Endometrial microvascular endothelial cells (primary cell): ENCODE data around the gene MORF4L1. TPM values are rescaled to one million over a fixed set of nuclear protein-coding genes. Genes with fewer than 3 reads are reported as not detected.

Source experiments
- in situ Hi-C: cut with HindIII; loops from 2 replicates; pipeline ENCODE4 v1.10.0; 2017; ENCODE audit warnings: low sequenced_read_pairs, low pct_unique_long_range_greater_than_20kb; ENCODE audit errors: inconsistent ontology term
- total RNA-seq: library from RNA; depleted of rRNA; stranded (reverse); fragments of >200 nt; gene quantifications from one replicate; pipeline ENCODE4 v1.2.3, GENCODE V29; 2015; ENCODE audit errors: inconsistent ontology term

MORF4L1 gene
- total RNA-seq, 1 donor from 2014 or later: 236 TPM

DNA sequence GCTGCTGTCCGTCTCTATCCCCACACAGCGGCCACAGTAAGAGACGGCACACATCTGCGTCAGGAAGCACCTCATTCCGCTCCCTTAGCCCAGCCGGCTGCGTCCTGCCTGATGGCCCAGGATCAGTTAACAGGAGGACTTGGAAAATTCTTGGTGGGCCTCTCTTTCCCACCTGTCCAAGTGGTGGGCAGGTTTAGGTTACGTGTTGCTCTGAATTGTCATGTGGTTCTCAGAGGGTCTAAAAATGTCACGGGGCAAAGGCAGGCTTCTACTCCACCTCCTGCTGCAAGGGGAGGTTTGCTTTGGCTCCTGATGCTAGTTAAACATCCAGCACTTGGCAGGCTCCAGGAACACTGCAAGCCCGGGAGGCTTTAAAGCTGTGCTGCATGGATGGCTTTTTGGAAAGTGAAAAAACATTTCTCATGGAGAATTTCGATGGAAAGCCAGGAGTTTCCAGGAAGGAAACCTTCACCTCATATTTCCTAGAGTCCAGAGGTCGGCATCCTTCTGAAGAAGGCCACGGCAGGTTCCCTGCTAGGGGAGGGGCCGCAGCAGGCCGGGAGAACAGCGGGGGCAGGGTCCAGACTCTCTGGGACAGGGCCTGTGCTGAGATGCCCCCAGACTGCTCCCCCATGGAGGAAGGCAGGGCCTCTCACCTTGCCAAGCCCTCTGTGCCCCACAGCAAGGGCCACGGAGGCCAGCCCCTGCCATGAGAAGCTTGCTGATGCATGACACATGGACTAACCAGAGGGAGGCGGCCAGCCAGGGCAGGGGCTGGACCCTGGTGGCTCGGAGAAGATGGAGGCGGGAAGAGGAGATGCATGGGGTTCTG lies 61.3 kb downstream of the MORF4L1 start:
- in situ Hi-C loops: no loop called here

DNA sequence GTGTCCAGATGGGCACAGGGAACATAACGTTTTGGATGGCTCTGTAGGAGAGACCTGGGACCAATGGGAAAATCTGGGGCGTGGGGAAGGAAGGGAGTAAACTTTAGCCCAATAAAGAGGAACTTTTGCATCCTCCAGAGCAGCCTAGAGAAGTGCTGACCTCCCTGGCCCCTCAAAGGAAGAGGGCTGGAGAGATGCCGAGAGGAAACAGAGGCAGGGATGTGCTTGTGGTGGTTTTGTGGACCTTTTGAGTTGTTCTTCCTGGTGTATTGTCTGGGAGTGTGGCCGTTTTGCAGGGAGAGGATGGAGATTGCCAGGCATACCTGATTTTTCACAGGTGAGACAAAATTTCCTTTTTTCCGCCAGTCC lies 61.9 kb downstream of the MORF4L1 start:
- in situ Hi-C loops: no loop called here

DNA sequence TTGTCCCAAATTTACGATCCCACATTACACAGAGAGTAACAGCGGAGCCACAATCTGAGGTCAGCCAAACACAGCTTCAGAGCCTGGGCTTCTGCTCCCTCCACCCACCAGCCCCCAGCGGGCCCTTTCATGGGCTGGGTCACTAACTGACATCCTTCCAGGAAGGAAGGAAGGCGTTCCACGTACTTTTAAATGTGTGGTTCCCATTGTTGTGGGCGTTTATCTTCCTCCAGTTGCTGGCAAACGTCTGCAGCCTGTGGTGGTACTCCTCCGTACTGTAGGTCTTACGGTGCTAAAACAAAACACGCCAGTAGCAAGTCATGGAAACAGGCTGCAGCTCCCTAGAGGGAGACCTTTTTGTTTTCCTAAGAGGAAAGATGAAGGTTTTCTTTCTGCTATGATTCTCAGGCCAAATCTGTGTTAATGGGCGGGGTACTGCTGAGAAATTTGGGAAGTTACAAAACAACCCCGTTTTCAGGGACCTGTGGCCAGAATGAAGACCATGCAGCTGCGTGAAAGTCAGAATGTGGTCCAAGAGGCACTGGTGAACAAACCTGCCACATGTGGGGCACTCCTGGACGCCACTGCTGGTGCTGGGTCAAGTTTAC lies 64.5 kb downstream of the MORF4L1 start:
- in situ Hi-C loops: no loop called here

DNA sequence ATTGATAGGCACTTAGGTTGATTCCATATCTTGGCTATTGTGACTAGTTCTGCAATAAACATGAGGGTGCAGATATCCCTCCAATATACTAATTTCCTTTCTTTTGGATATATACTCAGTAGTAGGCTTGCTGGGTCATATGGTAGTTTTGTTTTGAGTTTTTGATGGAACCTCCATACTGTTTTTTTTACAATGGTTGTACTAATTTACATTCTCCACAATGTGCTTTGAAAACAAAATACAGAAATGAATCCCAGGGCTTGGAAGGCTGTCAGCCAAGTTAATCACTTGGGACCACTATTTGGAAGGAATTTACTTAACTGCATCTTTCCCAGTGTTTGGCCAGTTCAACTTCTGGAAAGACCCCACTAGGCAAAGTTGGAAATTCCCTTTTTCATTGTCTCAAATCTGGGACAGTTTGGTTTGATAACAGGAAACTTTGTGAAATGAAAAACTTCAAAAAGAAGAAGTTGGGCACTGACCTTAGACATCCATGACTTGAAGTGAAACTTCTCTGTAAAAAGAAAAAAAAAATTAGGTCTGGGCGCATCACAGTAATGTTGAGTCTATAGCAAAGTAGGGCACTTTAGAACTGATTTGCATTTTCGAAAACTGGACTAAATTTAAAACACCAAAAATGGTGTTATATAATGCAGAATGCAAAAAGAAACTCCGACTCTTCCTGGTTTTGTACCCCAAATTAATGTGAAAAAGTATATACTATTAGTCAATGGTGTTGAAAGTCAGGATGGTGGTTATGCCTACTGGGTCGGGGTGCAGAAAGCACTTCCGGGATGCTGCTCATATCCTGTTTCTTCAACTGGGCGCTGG lies 66.2 kb downstream of the MORF4L1 start:
- in situ Hi-C loops: no loop called here

DNA sequence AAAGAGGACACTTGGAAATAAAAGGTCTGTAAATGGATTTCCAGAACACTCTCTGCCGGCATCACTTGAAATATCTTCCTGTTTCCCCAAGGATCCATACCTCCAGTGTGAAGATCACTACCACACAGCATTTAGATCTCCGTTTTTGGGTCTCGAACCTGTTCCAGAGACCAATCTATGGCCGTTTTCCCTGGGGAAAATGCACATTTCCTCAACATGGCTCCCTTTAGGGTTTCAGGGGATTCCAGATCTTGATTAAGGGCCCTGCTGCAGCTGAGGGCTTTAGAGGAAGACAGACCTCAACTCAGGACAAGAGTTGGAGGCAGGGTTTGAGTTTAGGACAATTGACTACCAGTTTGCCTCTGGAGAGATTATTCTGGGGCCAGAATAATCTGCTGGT lies 70.1 kb downstream of the MORF4L1 start:
- in situ Hi-C loops: no loop called here

DNA sequence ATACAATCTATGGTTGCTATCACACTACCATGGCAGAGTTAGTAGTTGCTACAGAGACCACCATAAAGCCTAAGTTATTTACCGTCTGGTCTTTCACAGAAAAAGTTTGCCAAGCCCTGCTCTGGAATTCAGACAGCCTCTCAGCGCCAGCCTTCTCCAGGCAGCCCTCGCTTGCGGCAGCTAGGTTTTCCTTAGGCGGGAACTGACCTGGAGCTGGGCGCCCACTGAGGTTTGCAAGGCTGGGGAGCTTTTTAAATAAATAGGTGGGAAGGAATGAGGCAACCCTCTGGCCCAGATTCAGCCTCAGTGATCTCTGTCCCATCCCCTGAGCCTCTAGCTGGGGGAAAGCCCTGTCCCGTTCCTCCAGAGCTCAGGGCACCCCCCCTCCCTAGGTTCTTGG lies 71.0 kb downstream of the MORF4L1 start:
- in situ Hi-C loops: no loop called here

DNA sequence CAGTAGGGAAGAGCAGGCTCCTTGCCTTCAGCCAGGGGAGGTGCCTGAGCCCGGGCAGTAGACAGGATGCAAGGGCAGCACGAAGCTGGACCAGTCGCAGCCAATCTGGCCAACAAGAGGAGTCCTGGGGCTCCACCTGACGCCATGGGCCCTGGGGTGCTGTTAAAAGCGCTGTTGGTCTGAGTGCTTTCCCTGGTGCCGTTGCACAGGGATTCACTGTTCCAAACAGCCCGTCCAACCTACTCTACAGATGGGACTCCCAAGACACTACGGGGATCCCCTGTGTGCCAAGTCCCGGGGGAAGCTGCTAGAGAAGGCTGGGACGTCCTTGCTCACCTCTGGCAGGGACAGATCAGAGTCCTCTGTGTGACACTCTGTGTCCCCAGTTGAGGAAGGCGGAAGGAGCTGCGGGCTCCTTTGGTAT lies 71.5 kb downstream of the MORF4L1 start:
- in situ Hi-C loops: no loop called here

DNA sequence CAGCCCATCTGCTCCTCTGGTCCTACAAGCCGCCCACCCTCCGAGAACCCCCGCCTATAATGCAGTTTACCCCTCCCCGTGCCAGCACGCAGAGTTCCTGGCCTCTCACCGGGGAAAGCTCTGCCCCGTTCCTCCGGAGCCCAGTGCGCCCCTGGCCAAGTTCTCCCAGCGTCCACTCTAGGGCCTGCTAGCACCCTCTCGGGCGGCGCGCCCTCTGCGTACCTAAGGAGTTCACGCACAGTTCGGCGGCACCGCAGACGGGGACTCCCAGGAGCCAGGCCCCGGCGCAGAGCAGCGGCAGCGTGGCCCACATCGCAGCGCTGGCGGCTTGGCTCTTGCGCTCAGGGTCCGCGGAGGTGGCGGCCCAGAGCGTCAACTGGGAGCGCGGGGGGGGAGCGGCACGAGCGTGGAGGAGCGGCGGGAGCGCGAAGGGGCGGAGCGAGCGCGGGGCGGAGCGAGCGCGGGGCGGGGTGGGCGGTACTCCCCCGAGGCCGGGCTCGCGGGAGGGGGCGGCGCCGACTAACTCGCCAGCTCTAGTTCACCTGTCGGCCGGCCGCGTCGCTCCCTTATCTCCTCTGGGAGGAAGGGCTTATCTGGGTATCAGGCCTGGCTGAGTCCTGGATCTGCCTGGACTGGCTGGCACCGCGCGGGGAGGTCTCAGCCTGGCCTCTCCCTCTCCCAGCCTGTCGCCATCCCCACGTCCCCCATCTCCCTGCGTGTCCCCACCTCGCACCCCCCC lies 72.1 kb downstream of the MORF4L1 start, which contains the start of gene CTSH:
CTSH (minus strand) TSS at position 378 of the 739 bp plus-strand sequence; CDS start at position 313, 65 bp downstream.
- in situ Hi-C loops: no loop called here

DNA sequence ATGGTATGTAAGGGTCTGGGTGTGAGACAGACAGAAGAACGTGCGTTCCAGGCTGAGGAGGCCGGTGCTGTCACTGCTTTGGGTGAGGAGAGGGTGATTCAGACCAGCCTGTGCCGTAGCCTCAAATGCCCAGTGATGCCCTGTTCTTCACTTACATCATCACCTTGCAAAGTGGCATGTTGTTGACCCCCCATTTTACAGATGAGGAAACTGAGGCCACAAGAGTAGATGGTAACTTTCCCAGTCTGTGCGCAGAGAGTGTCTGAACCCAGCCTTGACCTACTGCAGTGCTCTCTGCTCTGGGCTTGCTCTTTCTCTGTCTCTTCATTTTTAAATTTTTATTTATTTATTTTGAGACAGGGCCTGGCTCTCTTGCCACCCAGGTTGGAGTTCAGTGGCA lies 73.8 kb downstream of the MORF4L1 start:
- in situ Hi-C loops: no loop called here

DNA sequence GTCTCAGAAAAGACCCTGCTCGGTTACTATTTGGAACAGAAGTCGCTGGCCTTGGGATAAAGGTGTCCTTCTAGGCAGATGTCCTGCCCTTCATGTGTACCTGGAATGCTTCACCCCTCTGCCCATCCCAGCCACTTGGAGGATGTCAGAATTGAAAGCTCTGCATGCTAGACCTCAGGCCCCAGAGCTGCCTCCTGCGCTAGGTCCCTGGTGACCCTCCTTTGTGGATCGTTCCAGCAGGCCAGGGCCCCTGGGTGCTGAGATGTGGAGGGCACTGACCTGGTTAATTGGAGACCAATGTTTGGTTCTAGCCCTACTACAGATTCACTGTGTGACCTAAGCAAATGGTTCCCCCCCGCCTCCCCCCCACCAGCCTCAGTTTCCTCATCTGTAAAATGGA lies 74.8 kb downstream of the MORF4L1 start:
- in situ Hi-C loops: no loop called here

Other genes with a start within 250 kb of the MORF4L1 start
- gene CHRNB4, start 231.7 kb upstream of the MORF4L1 start, total RNA-seq: not detected
- gene ADAMTS7, start 61.4 kb upstream of the MORF4L1 start, total RNA-seq: 11.0 TPM
- gene CTSH, start 72.2 kb downstream of the MORF4L1 start, total RNA-seq: 6.9 TPM
- gene RASGRF1, start 217.9 kb downstream of the MORF4L1 start, total RNA-seq: not detected